ENCODE data around the gene GNG8.

The GNG8 gene

DNA sequence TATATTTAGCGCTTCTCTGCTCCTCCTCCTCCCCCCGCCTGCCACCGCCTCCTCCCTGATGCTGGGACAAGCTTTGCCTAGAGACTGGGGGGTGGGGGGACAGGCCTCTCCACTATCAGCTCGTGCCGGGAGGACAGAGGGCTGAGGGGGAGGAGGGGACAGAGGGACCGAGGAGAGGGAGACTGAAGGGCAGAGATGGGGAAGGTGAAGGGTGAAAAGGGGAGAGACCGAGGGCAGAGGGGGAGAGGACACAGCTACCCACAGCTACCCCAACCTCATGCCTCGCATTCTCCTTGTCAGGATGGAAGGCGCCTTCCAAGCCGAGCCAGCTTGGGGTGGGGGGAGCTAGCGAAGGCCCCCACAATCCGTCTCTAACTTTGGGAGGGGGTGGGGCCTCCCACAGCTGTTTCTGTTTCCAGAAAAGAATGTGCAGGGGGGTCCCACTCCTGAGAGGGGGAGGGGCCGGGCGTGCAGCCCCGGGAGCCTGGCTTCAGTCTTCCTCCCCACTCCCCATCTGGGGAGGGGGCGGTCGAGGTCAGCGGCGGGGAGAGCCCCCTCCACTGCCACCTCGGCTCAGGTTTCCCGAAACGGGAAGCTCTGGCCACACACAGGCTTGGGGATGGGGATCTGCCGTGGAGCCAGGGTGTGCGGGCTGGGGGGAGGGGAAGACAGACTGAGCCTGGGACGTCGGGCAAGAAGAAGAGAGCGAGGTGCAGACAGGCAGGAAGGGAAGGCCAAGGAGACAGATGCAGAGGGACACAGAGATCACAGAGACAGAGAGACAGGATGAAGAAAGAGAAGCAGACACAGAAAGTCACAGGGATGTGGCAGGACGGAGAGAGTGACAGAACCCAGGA, 23.4 kb upstream of the GNG8 start:
- peak overlapping the region; percentile 49 for H3K4me3 ChIP-seq (ENCODE audit: low read depth, low read length)
- in situ Hi-C loops (cut with HindIII; ENCODE audit: low sequenced_read_pairs): no loop called here
- TF ChIP-seq, protein P1, sequence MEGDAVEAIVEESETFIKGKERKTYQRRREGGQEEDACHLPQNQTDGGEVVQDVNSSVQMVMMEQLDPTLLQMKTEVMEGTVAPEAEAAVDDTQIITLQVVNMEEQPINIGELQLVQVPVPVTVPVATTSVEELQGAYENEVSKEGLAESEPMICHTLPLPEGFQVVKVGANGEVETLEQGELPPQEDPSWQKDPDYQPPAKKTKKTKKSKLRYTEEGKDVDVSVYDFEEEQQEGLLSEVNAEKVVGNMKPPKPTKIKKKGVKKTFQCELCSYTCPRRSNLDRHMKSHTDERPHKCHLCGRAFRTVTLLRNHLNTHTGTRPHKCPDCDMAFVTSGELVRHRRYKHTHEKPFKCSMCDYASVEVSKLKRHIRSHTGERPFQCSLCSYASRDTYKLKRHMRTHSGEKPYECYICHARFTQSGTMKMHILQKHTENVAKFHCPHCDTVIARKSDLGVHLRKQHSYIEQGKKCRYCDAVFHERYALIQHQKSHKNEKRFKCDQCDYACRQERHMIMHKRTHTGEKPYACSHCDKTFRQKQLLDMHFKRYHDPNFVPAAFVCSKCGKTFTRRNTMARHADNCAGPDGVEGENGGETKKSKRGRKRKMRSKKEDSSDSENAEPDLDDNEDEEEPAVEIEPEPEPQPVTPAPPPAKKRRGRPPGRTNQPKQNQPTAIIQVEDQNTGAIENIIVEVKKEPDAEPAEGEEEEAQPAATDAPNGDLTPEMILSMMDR (IDR thresholded peaks at IDR 0.05; ENCODE audit: low read depth, low read length, missing control alignments): no peak
- no peak for DNase-seq (ENCODE audit: low read depth)

DNA sequence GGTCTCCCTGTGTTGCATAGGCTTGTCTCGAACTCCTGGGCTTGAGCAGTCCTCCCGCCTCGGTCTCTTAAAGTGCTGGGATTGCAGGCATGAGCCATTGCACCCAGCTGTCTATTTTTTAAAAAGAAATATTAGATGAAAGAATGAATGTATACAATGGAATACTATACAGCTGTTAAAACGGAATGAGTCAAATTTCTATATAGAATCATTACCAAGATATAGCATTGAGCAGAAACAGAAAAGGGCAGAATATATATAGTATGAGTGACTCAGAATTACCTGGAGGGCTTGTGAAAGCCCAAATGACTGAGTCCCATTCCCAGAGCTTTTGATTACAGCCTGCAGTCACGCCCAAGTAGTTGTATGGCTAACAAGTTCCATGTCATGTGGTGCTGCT, 20.5 kb upstream of the GNG8 start:
- DNase-seq (ENCODE audit: low read depth): no peak
- in situ Hi-C loops (cut with HindIII; ENCODE audit: low sequenced_read_pairs): no loop called here
- TF ChIP-seq, protein P1 (IDR thresholded peaks at IDR 0.05; ENCODE audit: low read depth, low read length, missing control alignments): no peak
- H3K4me3 ChIP-seq (ENCODE audit: low read depth, low read length): no peak overlapping the region

- in situ Hi-C loops (cut with HindIII; ENCODE audit: low sequenced_read_pairs): no loop called here
- TF ChIP-seq, protein P1 (IDR thresholded peaks at IDR 0.05; ENCODE audit: low read depth, low read length, missing control alignments): no peak
- H3K4me3 ChIP-seq (ENCODE audit: low read depth, low read length): no peak overlapping the region
- DNase-seq (ENCODE audit: low read depth): no peak
These were observed 18.7 kb upstream of the GNG8 start for GRCh38 chr19:46654621-46655152.

DNA sequence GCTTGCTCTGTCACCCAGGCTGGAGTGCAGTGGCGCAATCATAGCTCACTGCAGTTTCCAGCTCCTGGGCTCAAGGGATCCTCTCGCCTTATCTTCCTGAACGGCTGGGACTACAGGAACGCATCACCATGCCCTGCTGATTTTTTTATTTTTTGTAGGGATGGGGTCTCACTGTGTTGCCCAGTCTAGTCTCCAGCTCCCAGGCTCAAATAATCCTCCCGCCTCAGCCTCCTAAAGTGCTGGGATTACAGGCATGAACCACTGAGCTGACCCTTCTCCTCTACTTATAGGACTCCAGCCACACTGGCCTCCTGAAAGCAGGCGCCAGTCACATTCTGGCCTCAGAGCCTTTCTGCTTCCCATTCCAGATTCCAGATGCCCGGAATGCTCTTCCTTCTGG, 14.4 kb upstream of the GNG8 start:
- in situ Hi-C loops (cut with HindIII; ENCODE audit: low sequenced_read_pairs): no loop called here
- DNase-seq (ENCODE audit: low read depth): no peak
- TF ChIP-seq, protein P1 (IDR thresholded peaks at IDR 0.05; ENCODE audit: low read depth, low read length, missing control alignments): no peak
- H3K4me3 ChIP-seq (ENCODE audit: low read depth, low read length): no peak overlapping the region

- DNase-seq (ENCODE audit: low read depth): no peak
- in situ Hi-C loops (cut with HindIII; ENCODE audit: low sequenced_read_pairs): no loop called here
- no peak overlapping the region for H3K4me3 ChIP-seq (ENCODE audit: low read depth, low read length)
- TF ChIP-seq, protein P1 (IDR thresholded peaks at IDR 0.05; ENCODE audit: low read depth, low read length, missing control alignments): no peak
These were observed 13.3 kb upstream of the GNG8 start for GRCh38 chr19:46648961-46649960.

All from astrocyte of the cerebellum (primary cell).